MCF 10A (cell line): ENCODE data around the gene SMURF1. TPM values are rescaled to one million over a fixed set of nuclear protein-coding genes. Genes with fewer than 3 reads are reported as not detected.

Experiments used
- BruUV-seq: library from RNA; stranded (reverse); fragments of 400-500 nt; replicated peaks from 2 replicates; lab custom pipeline; 2021; lab: Mats Ljungman, UMichigan
- CTCF ChIA-PET: fragments of 300-600 bp; sonication (Branson Sonifier 250); formaldehyde crosslinking; extraction: SDS; loops from one replicate; lab custom pipeline; 2021; ENCODE audit warnings: antibody characterized with exemption, inconsistent platforms; lab: Yijun Ruan, JAX
- POLR2A ChIA-PET: fragments of 300-600, 350-650 bp; sonication (Branson Sonifier 250); formaldehyde crosslinking; extraction: SDS; loops from one replicate; lab custom pipeline; 2020; ENCODE audit warnings: antibody characterized with exemption, inconsistent platforms; lab: Yijun Ruan, JAX
- DNase-seq: peaks from one replicate; pipeline ENCODE4 v3.0.0-alpha.2; 2018; ENCODE audit not compliant: unreplicated experiment
- H3K27ac Mint-ChIP-seq: one replicate; pipeline ENCODE4 v1.8.0; 2022; ENCODE audit warnings: mild to moderate bottlenecking, low read depth, mixed read lengths; ENCODE audit not compliant: unreplicated experiment
- H3K27me3 Mint-ChIP-seq: one replicate; pipeline ENCODE4 v1.8.0; 2022; ENCODE audit warnings: mixed read lengths; ENCODE audit not compliant: insufficient read depth, unreplicated experiment
- H3K36me3 Mint-ChIP-seq: one replicate; pipeline ENCODE4 v1.8.0; 2022; ENCODE audit warnings: mild to moderate bottlenecking, moderate library complexity, mixed read lengths; ENCODE audit not compliant: insufficient read depth, unreplicated experiment
- H3K4me1 Mint-ChIP-seq: one replicate; pipeline ENCODE4 v1.8.0; 2022; ENCODE audit warnings: mixed read lengths; ENCODE audit not compliant: insufficient read depth, unreplicated experiment
- H3K4me3 Mint-ChIP-seq: one replicate; pipeline ENCODE4 v1.8.0; 2022; ENCODE audit warnings: mild to moderate bottlenecking, moderate library complexity, mixed read lengths; ENCODE audit not compliant: unreplicated experiment
- H3K9me3 Mint-ChIP-seq: one replicate; pipeline ENCODE4 v1.8.0; 2022; ENCODE audit warnings: mixed read lengths; ENCODE audit not compliant: unreplicated experiment
- intact Hi-C: fragments of 100-400 bp; cut with micrococcal nuclease; formaldehyde crosslinking; loops from 2 replicates; pipeline ENCODE4 v1.14.1; 2022
- total RNA-seq: library from RNA; stranded (reverse); gene quantifications from 2 replicates; pipeline ENCODE4 v1.2.3, GENCODE V29; 2022
- TF ChIP-seq, protein P1 (sequence below): fragments of 200-600 bp; IDR thresholded peaks from one replicate; pipeline ENCODE4 v1.8.0; 2022; ENCODE audit warnings: antibody characterized with exemption, mild to moderate bottlenecking; ENCODE audit not compliant: unreplicated experiment

The SMURF1 gene
- total RNA-seq, 1 experiment from 2014 or later, result 19.9 TPM

DNA sequence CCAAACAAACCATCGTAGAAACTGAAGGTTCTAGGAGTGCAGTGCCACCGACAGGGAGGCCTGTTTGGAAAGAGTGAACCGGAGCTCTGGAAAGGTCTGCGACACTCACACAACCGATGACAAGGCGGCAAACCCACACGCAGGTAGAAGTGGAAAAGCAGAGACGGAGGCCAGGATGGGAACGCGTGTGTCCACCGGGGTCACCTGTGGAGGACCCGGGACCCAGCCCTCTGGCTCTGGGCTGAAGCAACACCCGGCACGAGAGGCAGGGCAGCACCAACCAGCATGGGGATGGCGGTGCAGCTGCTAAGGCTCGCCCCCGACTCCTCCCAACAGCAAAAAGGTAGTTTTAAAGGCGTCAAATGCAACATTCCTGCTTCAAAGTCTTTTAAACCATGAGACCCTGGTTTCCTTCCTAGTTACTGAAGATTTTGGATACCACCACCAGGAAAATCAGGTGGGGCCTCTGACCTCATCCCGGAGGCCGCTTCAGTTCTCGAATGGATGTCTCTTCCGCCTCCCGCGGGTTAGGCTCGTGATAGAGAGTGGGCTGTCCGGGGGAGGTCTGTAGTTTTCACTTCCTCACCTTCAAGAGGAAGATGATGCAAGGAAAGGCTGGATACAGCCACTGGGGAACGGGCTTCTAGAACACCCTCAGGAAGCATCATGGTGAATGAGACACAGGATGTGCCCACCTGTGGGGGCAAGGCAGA, 115.5 kb downstream of the SMURF1 start:
- H3K4me1 Mint-ChIP-seq, result no peaks in the 10 kb centered on the region
- ChIA-PET CTCF (interaction anchor here (0.7 to 0.8 kb wide), 2 partner anchors 258 to 282 kb away, joined by 3 read pairs; no protein-coding TSS in a partner anchor), POLR2A (interaction anchor here (0.7 kb wide), 1 partner anchor 37 kb away, joined by 3 read pairs; no protein-coding TSS in a partner anchor)
- DNase-seq, result no peak
- H3K4me3 Mint-ChIP-seq, result no peak overlapping the region
- H3K27ac Mint-ChIP-seq, result no peak overlapping the region
- no peaks in the 10 kb centered on the region for H3K9me3 Mint-ChIP-seq
- no TSS peak for BruUV-seq
- no peaks in the 10 kb centered on the region for H3K27me3 Mint-ChIP-seq
- peaks cover 82% of the 10 kb centered on the region for H3K36me3 Mint-ChIP-seq
- intact Hi-C loops, result no loop called here
- TF ChIP-seq, protein P1, sequence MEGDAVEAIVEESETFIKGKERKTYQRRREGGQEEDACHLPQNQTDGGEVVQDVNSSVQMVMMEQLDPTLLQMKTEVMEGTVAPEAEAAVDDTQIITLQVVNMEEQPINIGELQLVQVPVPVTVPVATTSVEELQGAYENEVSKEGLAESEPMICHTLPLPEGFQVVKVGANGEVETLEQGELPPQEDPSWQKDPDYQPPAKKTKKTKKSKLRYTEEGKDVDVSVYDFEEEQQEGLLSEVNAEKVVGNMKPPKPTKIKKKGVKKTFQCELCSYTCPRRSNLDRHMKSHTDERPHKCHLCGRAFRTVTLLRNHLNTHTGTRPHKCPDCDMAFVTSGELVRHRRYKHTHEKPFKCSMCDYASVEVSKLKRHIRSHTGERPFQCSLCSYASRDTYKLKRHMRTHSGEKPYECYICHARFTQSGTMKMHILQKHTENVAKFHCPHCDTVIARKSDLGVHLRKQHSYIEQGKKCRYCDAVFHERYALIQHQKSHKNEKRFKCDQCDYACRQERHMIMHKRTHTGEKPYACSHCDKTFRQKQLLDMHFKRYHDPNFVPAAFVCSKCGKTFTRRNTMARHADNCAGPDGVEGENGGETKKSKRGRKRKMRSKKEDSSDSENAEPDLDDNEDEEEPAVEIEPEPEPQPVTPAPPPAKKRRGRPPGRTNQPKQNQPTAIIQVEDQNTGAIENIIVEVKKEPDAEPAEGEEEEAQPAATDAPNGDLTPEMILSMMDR, result no peak

DNA sequence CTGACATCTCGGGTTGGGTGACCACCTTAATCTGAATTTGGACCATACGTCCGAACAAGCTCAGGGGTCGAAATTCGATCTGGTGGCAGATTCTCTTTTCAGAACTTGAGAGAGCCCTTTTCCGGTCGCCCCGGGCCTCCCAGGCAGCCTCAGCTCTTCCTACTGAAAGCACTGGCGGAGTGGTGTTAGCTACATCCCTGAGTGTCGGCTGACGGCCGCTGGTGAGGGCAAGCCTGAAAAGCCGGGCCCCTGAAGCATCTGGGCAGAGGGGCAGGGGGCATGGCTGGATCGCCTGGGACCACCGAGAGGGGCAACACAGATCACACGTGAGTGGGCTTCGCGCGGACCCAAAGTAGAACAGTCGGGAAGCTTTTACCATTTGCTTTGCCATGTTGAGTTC, 116.1 kb downstream of the SMURF1 start:
- Mint-ChIP-seq H3K36me3 (peaks cover 85% of the 10 kb centered on the region), H3K27me3 (no peaks in the 10 kb centered on the region), H3K4me1 (no peaks in the 10 kb centered on the region), H3K27ac (no peak overlapping the region), H3K4me3 (no peak overlapping the region), H3K9me3 (no peaks in the 10 kb centered on the region)
- no peak for DNase-seq
- BruUV-seq, result no TSS peak
- ChIA-PET CTCF (interaction anchor here (0.7 to 1.0 kb wide), 3 partner anchors 10 to 282 kb away, joined by 3 read pairs; no protein-coding TSS in a partner anchor), POLR2A (interaction anchor here (0.7 kb wide), 1 partner anchor 36 kb away, joined by 3 read pairs; no protein-coding TSS in a partner anchor)
- intact Hi-C loops, result no loop called here
- TF ChIP-seq, protein P1, result no peak

DNA sequence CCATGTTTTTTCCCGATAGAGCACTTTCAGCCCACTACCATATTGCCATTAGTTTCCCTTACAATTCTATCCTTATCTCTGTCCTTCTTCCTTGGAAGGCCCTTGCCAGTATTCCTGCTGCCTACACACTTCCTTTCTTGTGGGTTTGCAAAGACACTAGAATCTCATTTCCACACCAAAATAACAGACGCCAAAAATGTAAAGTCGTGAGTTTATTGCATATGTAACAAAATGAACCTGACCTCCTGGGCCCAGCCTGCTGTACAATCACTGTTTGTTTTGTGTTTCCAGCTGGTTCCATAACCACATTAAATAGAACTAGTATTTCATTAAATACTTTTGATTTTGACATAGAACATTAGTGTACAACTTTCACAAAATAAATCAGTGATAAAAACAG, 116.7 kb downstream of the SMURF1 start:
- H3K36me3 Mint-ChIP-seq, result peaks cover 80% of the 10 kb centered on the region
- H3K4me3 Mint-ChIP-seq, result no peak overlapping the region
- intact Hi-C loops, result no loop called here
- no TSS peak for BruUV-seq
- H3K9me3 Mint-ChIP-seq, result no peaks in the 10 kb centered on the region
- H3K27me3 Mint-ChIP-seq, result no peaks in the 10 kb centered on the region
- CTCF ChIA-PET, result interaction anchor here (0.7 to 1.5 kb wide), 3 partner anchors 10 to 286 kb away, joined by 3 to 8 read pairs (median 3); no protein-coding TSS in a partner anchor
- H3K4me1 Mint-ChIP-seq, result no peaks in the 10 kb centered on the region
- no peak overlapping the region for H3K27ac Mint-ChIP-seq
- TF ChIP-seq, protein P1, result no peak
- POLR2A ChIA-PET, result no interaction called here
- DNase-seq, result no peak

DNA sequence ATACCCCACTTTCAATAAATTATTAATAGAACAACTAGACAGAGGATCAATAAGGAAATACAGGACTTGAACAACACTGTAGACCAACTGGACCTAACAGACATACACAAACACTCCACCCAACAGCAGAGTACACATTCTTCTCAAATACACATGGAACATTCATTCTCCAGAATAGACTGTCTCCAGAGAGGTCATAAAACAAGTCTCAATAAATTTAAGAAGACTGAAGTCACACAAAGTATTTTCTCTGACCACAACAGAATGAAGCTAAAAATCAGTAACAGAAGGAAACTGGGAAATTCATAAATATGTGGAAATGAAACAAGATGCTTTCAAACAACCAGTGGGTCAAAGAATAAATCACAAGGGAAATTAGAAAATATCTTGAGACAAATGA, 119.8 kb downstream of the SMURF1 start:
- no peaks in the 10 kb centered on the region for H3K9me3 Mint-ChIP-seq
- no peak overlapping the region for H3K4me3 Mint-ChIP-seq
- ChIA-PET CTCF (interaction anchor here (0.8 to 2.0 kb wide), 2 partner anchors 16 to 289 kb away, joined by 3 to 10 read pairs; no protein-coding TSS in a partner anchor), POLR2A (no interaction called here)
- H3K4me1 Mint-ChIP-seq, result no peaks in the 10 kb centered on the region
- no peak for DNase-seq
- peaks cover 68% of the 10 kb centered on the region for H3K36me3 Mint-ChIP-seq
- TF ChIP-seq, protein P1, result no peak
- H3K27ac Mint-ChIP-seq, result no peak overlapping the region
- no peaks in the 10 kb centered on the region for H3K27me3 Mint-ChIP-seq
- intact Hi-C loops, result no loop called here
- no TSS peak for BruUV-seq
